ENCODE results near the gene EXT2. TPM values are rescaled to one million over a fixed set of nuclear protein-coding genes. Genes with fewer than 3 reads are reported as not detected.

Gene EXT2
- total and polyA plus RNA-seq, 10 of the 15 experiments (the other 5 are each of a cell fraction or from before 2014, with no cell fraction given): 3.8 to 31.4 (median 17.9) TPM

DNA sequence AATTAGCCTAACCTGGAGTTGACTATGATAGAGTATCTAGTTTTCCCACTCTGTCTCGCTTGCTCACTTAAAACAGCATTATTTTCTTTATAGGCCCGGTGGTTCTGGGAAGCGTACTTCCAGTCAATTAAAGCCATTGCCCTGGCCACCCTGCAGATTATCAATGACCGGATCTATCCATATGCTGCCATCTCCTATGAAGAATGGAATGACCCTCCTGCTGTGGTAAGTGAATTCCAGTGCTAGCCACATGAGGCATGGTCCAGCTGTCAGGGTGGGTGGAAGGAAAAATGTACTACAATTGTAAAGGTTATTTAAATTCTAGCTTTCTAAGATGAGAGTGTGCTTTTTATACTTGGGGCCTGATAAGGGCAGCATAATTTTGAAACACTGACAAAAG is 76.0 kb downstream of the EXT2 start (continued):
- TF ChIP-seq, protein P1, sequence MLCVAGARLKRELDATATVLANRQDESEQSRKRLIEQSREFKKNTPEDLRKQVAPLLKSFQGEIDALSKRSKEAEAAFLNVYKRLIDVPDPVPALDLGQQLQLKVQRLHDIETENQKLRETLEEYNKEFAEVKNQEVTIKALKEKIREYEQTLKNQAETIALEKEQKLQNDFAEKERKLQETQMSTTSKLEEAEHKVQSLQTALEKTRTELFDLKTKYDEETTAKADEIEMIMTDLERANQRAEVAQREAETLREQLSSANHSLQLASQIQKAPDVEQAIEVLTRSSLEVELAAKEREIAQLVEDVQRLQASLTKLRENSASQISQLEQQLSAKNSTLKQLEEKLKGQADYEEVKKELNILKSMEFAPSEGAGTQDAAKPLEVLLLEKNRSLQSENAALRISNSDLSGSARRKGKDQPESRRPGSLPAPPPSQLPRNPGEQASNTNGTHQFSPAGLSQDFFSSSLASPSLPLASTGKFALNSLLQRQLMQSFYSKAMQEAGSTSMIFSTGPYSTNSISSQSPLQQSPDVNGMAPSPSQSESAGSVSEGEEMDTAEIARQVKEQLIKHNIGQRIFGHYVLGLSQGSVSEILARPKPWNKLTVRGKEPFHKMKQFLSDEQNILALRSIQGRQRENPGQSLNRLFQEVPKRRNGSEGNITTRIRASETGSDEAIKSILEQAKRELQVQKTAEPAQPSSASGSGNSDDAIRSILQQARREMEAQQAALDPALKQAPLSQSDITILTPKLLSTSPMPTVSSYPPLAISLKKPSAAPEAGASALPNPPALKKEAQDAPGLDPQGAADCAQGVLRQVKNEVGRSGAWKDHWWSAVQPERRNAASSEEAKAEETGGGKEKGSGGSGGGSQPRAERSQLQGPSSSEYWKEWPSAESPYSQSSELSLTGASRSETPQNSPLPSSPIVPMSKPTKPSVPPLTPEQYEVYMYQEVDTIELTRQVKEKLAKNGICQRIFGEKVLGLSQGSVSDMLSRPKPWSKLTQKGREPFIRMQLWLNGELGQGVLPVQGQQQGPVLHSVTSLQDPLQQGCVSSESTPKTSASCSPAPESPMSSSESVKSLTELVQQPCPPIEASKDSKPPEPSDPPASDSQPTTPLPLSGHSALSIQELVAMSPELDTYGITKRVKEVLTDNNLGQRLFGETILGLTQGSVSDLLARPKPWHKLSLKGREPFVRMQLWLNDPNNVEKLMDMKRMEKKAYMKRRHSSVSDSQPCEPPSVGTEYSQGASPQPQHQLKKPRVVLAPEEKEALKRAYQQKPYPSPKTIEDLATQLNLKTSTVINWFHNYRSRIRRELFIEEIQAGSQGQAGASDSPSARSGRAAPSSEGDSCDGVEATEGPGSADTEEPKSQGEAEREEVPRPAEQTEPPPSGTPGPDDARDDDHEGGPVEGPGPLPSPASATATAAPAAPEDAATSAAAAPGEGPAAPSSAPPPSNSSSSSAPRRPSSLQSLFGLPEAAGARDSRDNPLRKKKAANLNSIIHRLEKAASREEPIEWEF (IDR thresholded peaks at IDR 0.05; ENCODE audit: insufficient replicate concordance, low read depth, low read length): no peak
- TF ChIP-seq CHD2 (IDR thresholded peaks at IDR 0.05; ENCODE audit: borderline replicate concordance, low read depth, low read length) (no peak), ZNF384 (IDR thresholded peaks at IDR 0.05; ENCODE audit: borderline replicate concordance, low read depth, low read length) (no peak), FOXK2 (IDR thresholded peaks at IDR 0.05) (no peak), NFYB (IDR thresholded peaks at IDR 0.05; ENCODE audit: insufficient read depth, low read depth, low read length) (no peak), CREB1 (IDR thresholded peaks at IDR 0.05; ENCODE audit: low read depth) (no peak), IKZF2 (IDR thresholded peaks at IDR 0.05) (no peak)
- TF ChIP-seq, protein P2, sequence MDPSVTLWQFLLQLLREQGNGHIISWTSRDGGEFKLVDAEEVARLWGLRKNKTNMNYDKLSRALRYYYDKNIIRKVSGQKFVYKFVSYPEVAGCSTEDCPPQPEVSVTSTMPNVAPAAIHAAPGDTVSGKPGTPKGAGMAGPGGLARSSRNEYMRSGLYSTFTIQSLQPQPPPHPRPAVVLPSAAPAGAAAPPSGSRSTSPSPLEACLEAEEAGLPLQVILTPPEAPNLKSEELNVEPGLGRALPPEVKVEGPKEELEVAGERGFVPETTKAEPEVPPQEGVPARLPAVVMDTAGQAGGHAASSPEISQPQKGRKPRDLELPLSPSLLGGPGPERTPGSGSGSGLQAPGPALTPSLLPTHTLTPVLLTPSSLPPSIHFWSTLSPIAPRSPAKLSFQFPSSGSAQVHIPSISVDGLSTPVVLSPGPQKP (IDR thresholded peaks at IDR 0.05; ENCODE audit: low read depth, low read length): no peak
- TF ChIP-seq, protein P3, sequence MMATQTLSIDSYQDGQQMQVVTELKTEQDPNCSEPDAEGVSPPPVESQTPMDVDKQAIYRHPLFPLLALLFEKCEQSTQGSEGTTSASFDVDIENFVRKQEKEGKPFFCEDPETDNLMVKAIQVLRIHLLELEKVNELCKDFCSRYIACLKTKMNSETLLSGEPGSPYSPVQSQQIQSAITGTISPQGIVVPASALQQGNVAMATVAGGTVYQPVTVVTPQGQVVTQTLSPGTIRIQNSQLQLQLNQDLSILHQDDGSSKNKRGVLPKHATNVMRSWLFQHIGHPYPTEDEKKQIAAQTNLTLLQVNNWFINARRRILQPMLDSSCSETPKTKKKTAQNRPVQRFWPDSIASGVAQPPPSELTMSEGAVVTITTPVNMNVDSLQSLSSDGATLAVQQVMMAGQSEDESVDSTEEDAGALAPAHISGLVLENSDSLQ (IDR thresholded peaks at IDR 0.05): no peak

Measured in GM12878 (cell line).